H1 (cell line): ENCODE data around the gene INSIG1. TPM values are rescaled to one million over a fixed set of nuclear protein-coding genes. Genes with fewer than 3 reads are reported as not detected.

Source experiments
- CTCF ChIA-PET: fragments of 300-600 bp; sonication (Branson Sonifier 250); formaldehyde crosslinking; loops from one replicate; lab custom pipeline; 2021; ENCODE audit not compliant: partially characterized antibody; lab: Charles Lee
- POLR2A ChIA-PET: fragments of 300-600 bp; sonication (Branson Sonifier 250); formaldehyde crosslinking; loops from one replicate; lab custom pipeline; 2021; ENCODE audit warnings: inconsistent platforms; ENCODE audit not compliant: partially characterized antibody; lab: Charles Lee
- DNase-seq, 2 experiments: peaks; one replicate each; pipeline versions ENCODE4 v3.0.0 to v3.0.0-alpha.2; 2010 to 2022; ENCODE audit warnings: low spot score in 2 of 2, low read depth in 1 of 2, mixed read lengths in 1 of 2
- FAIRE-seq: peaks from 2 replicates; lab custom pipeline; 2011; peaks lifted over from hg19 to GRCh38; lab: Jason Lieb, UNC
- H2AFZ ChIP-seq: 2 replicates; pipeline ENCODE4 v1.8.1; 2012; ENCODE audit warnings: low read length, inconsistent platforms
- H2AK5ac ChIP-seq: 2 replicates; pipeline ENCODE4 v1.6.1; 2013; ENCODE audit warnings: low read depth, low read length
- H2BK120ac ChIP-seq: replicated peaks from 2 replicates; pipeline ENCODE3; 2013; ENCODE audit warnings: low read depth, low read length, inconsistent platforms
- H2BK12ac ChIP-seq: 2 replicates; pipeline ENCODE4 v1.6.1; 2013; ENCODE audit warnings: low read depth, low read length
- H2BK15ac ChIP-seq: 2 replicates; pipeline ENCODE4 v1.6.1; 2013; ENCODE audit warnings: low read length
- H2BK20ac ChIP-seq: 2 replicates; pipeline ENCODE4 v1.6.1; 2013; ENCODE audit warnings: low read length
- H2BK5ac ChIP-seq: 2 replicates; pipeline ENCODE4 v1.6.1; 2013; ENCODE audit warnings: low read depth, low read length
- H3K14ac ChIP-seq: 2 replicates; pipeline ENCODE4 v1.6.1; 2013; ENCODE audit warnings: inconsistent platforms; ENCODE audit not compliant: insufficient read length
- H3K18ac ChIP-seq: 2 replicates; pipeline ENCODE4 v1.6.1; 2013; ENCODE audit warnings: low read length; ENCODE audit errors: extremely low read depth
- H3K23ac ChIP-seq: 2 replicates; pipeline ENCODE4 v1.6.1; 2013; ENCODE audit warnings: inconsistent platforms; ENCODE audit not compliant: insufficient read length
- H3K23me2 ChIP-seq: 2 replicates; pipeline ENCODE4 v1.6.1; 2013; ENCODE audit warnings: low read depth, low read length
- H3K27ac ChIP-seq: 2 replicates; pipeline ENCODE4 v1.6.1; 2011; ENCODE audit warnings: low read depth, low read length, inconsistent platforms
- H3K27me3 ChIP-seq, 4 experiments: replicated peaks in 1 of 4; 1 replicate in 1 of 4; 2 replicates in 3 of 4; pipeline versions ENCODE4 v1.6.1 to v1.8.1; 2011 to 2013; ENCODE audit warnings: low read length in 3 of 4, mild to moderate bottlenecking in 3 of 4, inconsistent platforms in 2 of 4, mixed read lengths in 2 of 4, moderate library complexity in 1 of 4; ENCODE audit not compliant: control insufficient read depth in 3 of 4, insufficient read depth in 3 of 4; ENCODE audit errors: extremely low read depth in 1 of 4
- H3K36me3 ChIP-seq, 4 experiments: 2 replicates each; pipeline versions ENCODE4 v1.6.1 to v1.8.1; 2011 to 2013; ENCODE audit warnings: mild to moderate bottlenecking in 4 of 4, low read length in 3 of 4, moderate library complexity in 2 of 4, control low read depth in 1 of 4, inconsistent platforms in 1 of 4; ENCODE audit not compliant: insufficient read depth in 4 of 4, control insufficient read depth in 2 of 4
- H3K4ac ChIP-seq: replicated peaks from 2 replicates; pipeline ENCODE3; 2013; ENCODE audit warnings: low read length, low read depth, mixed read lengths, inconsistent platforms; ENCODE audit not compliant: insufficient read length
- H3K4me1 ChIP-seq, 4 experiments: replicated peaks in 1 of 4; 1 replicate in 1 of 4; 2 replicates in 3 of 4; pipeline versions ENCODE4 v1.6.1 to v1.8.1; 2011 to 2013; ENCODE audit warnings: low read length in 3 of 4, inconsistent platforms in 2 of 4, mixed read lengths in 1 of 4; ENCODE audit not compliant: insufficient read depth in 4 of 4, control insufficient read depth in 3 of 4
- H3K4me2 ChIP-seq, 2 experiments: 2 replicates each; pipeline versions ENCODE4 v1.6.1 to v1.8.1; 2011 to 2013; ENCODE audit warnings: low read depth in 2 of 2, low read length in 2 of 2, control low read depth in 1 of 2, inconsistent platforms in 1 of 2, mild to moderate bottlenecking in 1 of 2; ENCODE audit not compliant: insufficient read depth in 1 of 2
- H3K4me3 ChIP-seq, 4 experiments: fragments of 200-600, 300-600 bp in 1 of 4; sonication (generic), shearing (Covaris generic), sonication (Bioruptor Twin) in 1 of 4; 2 replicates each; pipeline versions ENCODE4 v1.5.1 to v1.8.1; 2011 to 2016; ENCODE audit warnings: low read length in 4 of 4, low read depth in 3 of 4, control low read depth in 2 of 4, inconsistent platforms in 2 of 4, mild to moderate bottlenecking in 2 of 4, mixed read lengths in 1 of 4, moderate library complexity in 1 of 4; ENCODE audit not compliant: insufficient read depth in 2 of 4; ENCODE audit errors: extremely low read depth in 1 of 4
- H3K56ac ChIP-seq: replicated peaks from 2 replicates; pipeline ENCODE3; 2013; ENCODE audit warnings: low read depth, mild to moderate bottlenecking, mixed read lengths, low read length, inconsistent platforms; ENCODE audit not compliant: insufficient read length
- H3K79me1 ChIP-seq: 2 replicates; pipeline ENCODE4 v1.6.1; 2013; ENCODE audit warnings: low read depth, low read length, control low read depth
- H3K79me2 ChIP-seq, 2 experiments: 2 replicates each; pipeline versions ENCODE4 v1.6.1 to v1.8.1; 2012 to 2013; ENCODE audit warnings: low read length in 2 of 2, mild to moderate bottlenecking in 2 of 2, inconsistent platforms in 1 of 2; ENCODE audit not compliant: insufficient read depth in 2 of 2, control insufficient read depth in 1 of 2
- H3K9ac ChIP-seq, 4 experiments: replicated peaks in 1 of 4; 1 replicate in 1 of 4; 2 replicates in 3 of 4; pipeline versions ENCODE4 v1.6.1 to v1.8.1; 2011 to 2013; ENCODE audit warnings: low read depth in 3 of 4, low read length in 3 of 4, control low read depth in 2 of 4, mild to moderate bottlenecking in 2 of 4, moderate library complexity in 2 of 4, inconsistent platforms in 1 of 4; ENCODE audit errors: extremely low read depth in 1 of 4
- H3K9me3 ChIP-seq, 2 experiments: 2 replicates each; pipeline versions ENCODE4 v1.6.1 to v1.8.1; 2012 to 2013; ENCODE audit warnings: mild to moderate bottlenecking in 2 of 2, moderate library complexity in 2 of 2, control low read depth in 1 of 2, inconsistent platforms in 1 of 2, low read depth in 1 of 2, low read length in 1 of 2, mixed read lengths in 1 of 2; ENCODE audit not compliant: insufficient read depth in 2 of 2
- H4K20me1 ChIP-seq, 2 experiments: replicated peaks in 1 of 2; 2 replicates each; pipeline versions ENCODE3 to v1.8.1; 2011 to 2013; ENCODE audit warnings: inconsistent platforms in 2 of 2, low read length in 2 of 2, mild to moderate bottlenecking in 1 of 2; ENCODE audit not compliant: insufficient read depth in 2 of 2, control insufficient read depth in 1 of 2
- H4K5ac ChIP-seq: 2 replicates; pipeline ENCODE4 v1.6.1; 2013; ENCODE audit warnings: low read length, low read depth, mixed read lengths, inconsistent platforms; ENCODE audit not compliant: insufficient read length
- H4K8ac ChIP-seq: 2 replicates; pipeline ENCODE4 v1.8.0; 2013; ENCODE audit warnings: mild to moderate bottlenecking, moderate library complexity, low read length, inconsistent platforms; ENCODE audit not compliant: insufficient read depth; ENCODE audit errors: extremely low read depth
- H4K91ac ChIP-seq: replicated peaks from 2 replicates; pipeline ENCODE3; 2013; ENCODE audit warnings: low read length, mixed read lengths, inconsistent platforms; ENCODE audit not compliant: insufficient read length
- BACH1 ChIP-seq: IDR thresholded peaks from 2 replicates; pipeline ENCODE4 v1.6.1; 2012; ENCODE audit warnings: low read length, improper control_type of control experiment
- CBX5 ChIP-seq: fragments of 300-800, 300-1000 bp; sonication (generic); IDR thresholded peaks from 2 replicates; pipeline ENCODE4 v1.7.1; 2016; ENCODE audit warnings: antibody characterized with exemption, low read length, low read depth
- CEBPB ChIP-seq: IDR thresholded peaks from 2 replicates; pipeline ENCODE4 v1.6.1; 2012; ENCODE audit warnings: low read depth, low read length
- GTF2F1 ChIP-seq: IDR thresholded peaks from 2 replicates; pipeline ENCODE4 v1.6.1; 2012; ENCODE audit warnings: low read depth, low read length, improper control_type of control experiment, borderline replicate concordance
- PHF8 ChIP-seq: fragments of 200-600 bp; sonication (generic); conservative IDR thresholded peaks from 2 replicates; pipeline ENCODE4 v1.7.1; 2012; ENCODE audit warnings: low read depth, mild to moderate bottlenecking, inconsistent platforms, low read length, moderate library complexity
- RNF2 ChIP-seq: fragments of 200-900, 300-1000 bp; sonication (generic); IDR thresholded peaks from 2 replicates; pipeline ENCODE4 v1.7.1; 2016; ENCODE audit warnings: borderline replicate concordance, low read depth, mild to moderate bottlenecking, antibody characterized with exemption, low read length; ENCODE audit not compliant: poor library complexity, severe bottlenecking; ENCODE audit errors: missing control alignments
- SIN3A ChIP-seq, 2 experiments: IDR thresholded peaks in 1 of 2; conservative IDR thresholded peaks in 1 of 2; 2 replicates each; pipeline ENCODE4 v1.6.1; 2011 to 2012; ENCODE audit warnings: low read length in 2 of 2, improper control_type of control experiment in 1 of 2, low read depth in 1 of 2, mild to moderate bottlenecking in 1 of 2
- SIRT6 ChIP-seq: IDR thresholded peaks from one replicate; pipeline ENCODE4 v1.7.1; 2012; ENCODE audit warnings: low read length, inconsistent platforms
- SP4 ChIP-seq: IDR thresholded peaks from 2 replicates; pipeline ENCODE4 v1.6.1; 2012; ENCODE audit warnings: low read length, inconsistent platforms
- TBP ChIP-seq: IDR thresholded peaks from 2 replicates; pipeline ENCODE4 v1.6.1; 2011; ENCODE audit warnings: low read depth, low read length, improper control_type of control experiment
- YY1 ChIP-seq: IDR thresholded peaks from 2 replicates; pipeline ENCODE4 v1.6.1; 2011; ENCODE audit warnings: low read depth, mild to moderate bottlenecking, low read length
- whole genome bisulfite sequencing, 2 experiments: shearing (Covaris generic) in 1 of 2; methylation state at CpG; one replicate each; pipeline versions ENCODE4 v1.1.6 to v1.1.7; 2013 to 2015; ENCODE audit warnings: low lambda C conversion rate in 2 of 2, mixed read lengths in 2 of 2, inconsistent platforms in 1 of 2, low coverage in 1 of 2, missing lambda C conversion rate in 1 of 2; ENCODE audit not compliant: insufficient replicate concordance in 2 of 2, insufficient coverage in 1 of 2, insufficient read length in 1 of 2; ENCODE audit errors: extremely low coverage in 1 of 2, missing lambda C conversion rate in 1 of 2; 5-methylcytosine and 5-hydroxymethylcytosine counted together
- polyA plus RNA-seq, 7 experiments: library from polyadenylated mRNA; depleted of rRNA in 3 of 7; stranded (reverse) in 5 of 7; unstranded in 2 of 7; fragments of >200 nt in 5 of 7; fragments of 200-250 nt in 2 of 7; gene quantifications; 1 replicate in 5 of 7; 2 replicates in 1 of 7; 4 replicates in 1 of 7; pipeline versions ENCODE4 v1.2.1 to v1.2.3, GENCODE V29; 2011 to 2013; ENCODE audit warnings: missing spikeins in 2 of 7, mixed read lengths in 2 of 7
- total RNA-seq: library from RNA; stranded (reverse); fragmentation: NEBNext Ultra II Directional; extraction: Animal tissue kit (Norgen Biotek cat#: 25700); gene quantifications from 2 replicates; pipeline ENCODE4 v1.2.1, GENCODE V29; 2021
- TF ChIP-seq, protein P1 (sequence below): IDR thresholded peaks from 2 replicates; pipeline ENCODE4 v1.6.1; 2011; ENCODE audit warnings: low read length, improper control_type of control experiment

INSIG1 gene
- total and polyA plus RNA-seq, 2 of the 8 experiments (the other 6 are each of a cell fraction or from before 2014, with no cell fraction given) = 40.0 to 58.4 TPM

DNA sequence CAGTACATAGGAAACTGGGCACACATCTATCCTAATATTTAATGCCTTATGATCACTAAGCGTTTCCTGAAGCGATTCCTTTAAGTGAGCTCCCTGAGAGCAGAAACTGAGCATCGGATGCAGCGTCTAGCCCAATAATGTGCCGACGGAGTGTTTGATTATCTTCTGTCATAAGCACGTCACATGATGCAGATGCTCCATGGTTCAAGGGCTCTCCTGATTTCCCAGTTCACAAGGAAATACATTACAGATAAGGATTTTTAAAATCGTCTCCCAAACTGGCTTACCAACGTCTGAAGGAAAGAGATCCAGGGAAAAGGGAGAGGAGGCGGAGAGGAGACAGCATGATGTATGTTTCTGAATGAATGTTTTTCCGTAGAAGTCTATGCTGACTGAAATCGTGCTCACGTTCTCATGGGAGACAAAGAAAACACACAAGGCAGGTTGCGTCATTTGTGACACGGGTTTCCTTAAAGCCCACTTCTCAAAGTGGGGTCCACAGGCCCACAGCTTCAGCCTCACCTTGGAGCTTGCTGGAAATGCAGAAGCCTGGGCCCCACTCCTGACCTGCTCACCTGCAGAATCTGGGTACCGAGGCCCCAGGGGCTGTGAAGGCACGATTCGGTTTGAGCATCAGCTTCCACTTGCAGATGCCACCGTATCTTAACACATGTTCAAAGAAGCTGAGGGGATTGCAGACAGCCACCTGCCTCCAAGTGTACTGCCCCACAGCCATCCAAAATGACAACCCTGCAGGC, 21.5 kb upstream of the INSIG1 start:
- CTCF ChIA-PET = interaction anchor here (0.6 to 2.0 kb wide), 4 partner anchors 12 to 137 kb away, joined by 3 to 6 read pairs (median 4); no protein-coding TSS in a partner anchor
- TF ChIP-seq RNF2 (no peak), SP4 (no peak), GTF2F1 (no peak), TBP (no peak), SIRT6 (no peak), BACH1 (no peak), CBX5 (no peak), PHF8 (no peak), YY1 (no peak), CEBPB (no peak), SIN3A (conservative IDR thresholded peaks at IDR 0.05 in 1 of 2, IDR thresholded peaks at IDR 0.05 in 1 of 2; ENCODE audit: low read depth in 1 of 2, low read length in 2 of 2) (no peak)
- TF ChIP-seq, protein P1, sequence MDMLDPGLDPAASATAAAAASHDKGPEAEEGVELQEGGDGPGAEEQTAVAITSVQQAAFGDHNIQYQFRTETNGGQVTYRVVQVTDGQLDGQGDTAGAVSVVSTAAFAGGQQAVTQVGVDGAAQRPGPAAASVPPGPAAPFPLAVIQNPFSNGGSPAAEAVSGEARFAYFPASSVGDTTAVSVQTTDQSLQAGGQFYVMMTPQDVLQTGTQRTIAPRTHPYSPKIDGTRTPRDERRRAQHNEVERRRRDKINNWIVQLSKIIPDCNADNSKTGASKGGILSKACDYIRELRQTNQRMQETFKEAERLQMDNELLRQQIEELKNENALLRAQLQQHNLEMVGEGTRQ = no peak

More for the DNA sequence above, 21.5 kb upstream of the INSIG1 start:
- Histone ChIP-seq H3K27me3 (no peaks in the 10 kb centered on the region; a peak in 1 of 7 replicates), H2BK20ac (no peak overlapping the region), H3K9ac (no peak overlapping the region), H3K79me2 (no peaks in the 10 kb centered on the region), H4K91ac (no peak overlapping the region), H2BK15ac (no peak overlapping the region), H2BK12ac (no peak overlapping the region), H3K27ac (no peak overlapping the region), H2BK120ac (no peak overlapping the region), H3K4ac (no peak overlapping the region), H3K4me3 (no peak overlapping the region), H3K4me1 (peaks cover 0 to 6% (median 2%) of the 10 kb centered on the region in 4 experiments; a peak in 2 of 7 replicates), H3K14ac (no peak overlapping the region), H4K5ac (no peak overlapping the region), H2AFZ (0 out of 2 replicates have a peak overlapping the region, but pooled peaks have one; percentile 48), H3K18ac (no peak overlapping the region), H4K8ac (0 out of 2 replicates have a peak overlapping the region, but pooled peaks have one; percentile 25), H4K20me1 (no peaks in the 10 kb centered on the region), H3K23ac (no peak overlapping the region), H2BK5ac (no peak overlapping the region), H3K4me2 (no peak overlapping the region), H3K9me3 (no peaks in the 10 kb centered on the region), H3K36me3 (no peaks in the 10 kb centered on the region), H3K79me1 (no peaks in the 10 kb centered on the region), H2AK5ac (no peak overlapping the region), H3K56ac (no peak overlapping the region), H3K23me2 (no peaks in the 10 kb centered on the region)
- DNase-seq = no peak
- WGBS, 2 experiments = 94% methylated on average over 19 of the region's 19 CpGs; no CpG with 5 or more reads in 1 of the 2 experiments
- no peak for FAIRE-seq
- POLR2A ChIA-PET = no interaction called here
